Left kidney (tissue), 2 donors: ENCODE data around the gene DGKD. TPM values are rescaled to one million over a fixed set of nuclear protein-coding genes. Genes with fewer than 3 reads are reported as not detected.

Experiments
- DNase-seq: peaks from one replicate; pipeline ENCODE4 v3.0.0-alpha.2; 2013
- polyA plus RNA-seq: library from polyadenylated mRNA; unstranded; fragments of 120-200 nt; gene quantifications from one replicate; pipeline ENCODE4 v1.2.1, GENCODE V29; 2013; ENCODE audit not compliant: insufficient read length

Gene DGKD
- polyA plus RNA-seq, 1 donor = 32.8 TPM

DNA sequence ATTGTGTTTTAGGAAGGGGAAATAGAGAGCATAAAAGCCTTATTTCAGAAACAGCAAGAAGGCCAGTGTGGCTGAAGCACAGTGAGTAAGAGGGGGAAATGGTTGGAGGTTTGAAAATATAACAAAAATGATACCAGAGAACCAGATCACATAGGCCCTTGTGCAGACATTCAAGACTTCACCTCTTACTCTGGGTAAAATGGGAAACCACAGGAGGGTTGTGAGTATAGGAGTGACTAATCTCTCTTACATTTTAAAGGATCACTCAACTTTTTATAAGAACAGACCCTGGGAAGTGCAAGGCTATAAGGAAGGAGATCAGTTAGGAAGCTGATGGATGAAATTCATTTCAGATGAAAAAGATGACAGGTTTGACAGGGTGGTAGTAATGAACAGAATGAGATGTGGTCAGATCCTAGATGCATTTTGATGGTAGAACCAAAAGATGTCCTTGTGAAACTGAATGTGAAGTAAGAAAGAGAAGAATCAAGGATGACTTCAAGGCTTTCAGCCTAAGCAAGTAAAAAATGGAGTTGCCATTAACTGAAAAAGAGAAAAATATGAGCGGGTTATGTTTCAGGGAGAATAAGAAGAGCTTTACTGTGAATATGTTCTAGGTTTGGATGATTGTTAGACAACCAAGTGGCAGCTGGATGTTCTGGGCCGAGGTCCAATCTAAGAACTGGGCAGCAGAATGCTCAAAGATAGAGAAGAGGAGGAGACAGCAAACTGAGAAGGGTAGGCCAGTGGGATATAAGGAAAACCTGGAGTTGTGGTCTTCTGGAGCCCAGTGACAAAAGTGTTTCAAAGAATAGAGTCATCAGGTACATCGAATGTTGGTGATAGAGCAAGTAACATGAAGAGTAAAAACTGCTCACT, 147.1 kb downstream of the DGKD start:
- no peak for DNase-seq

DNA sequence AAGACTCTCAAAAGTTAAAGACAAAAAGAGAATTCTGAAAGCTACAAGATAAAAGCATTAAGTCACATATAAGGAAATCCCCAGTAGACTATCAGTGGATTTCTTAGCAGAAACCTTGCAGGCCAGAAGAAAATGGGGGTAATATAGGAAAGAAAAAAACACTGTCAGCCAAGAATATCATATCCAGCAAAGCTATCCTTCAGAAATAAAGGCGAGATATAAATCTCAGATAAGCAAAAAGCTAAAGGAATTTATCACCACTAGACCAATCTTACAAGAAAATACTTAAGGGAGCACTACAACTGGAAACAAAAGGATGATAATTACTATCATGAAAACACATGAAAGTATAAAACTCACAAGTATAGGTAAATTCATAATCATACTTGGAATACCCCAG, 149.2 kb downstream of the DGKD start:
- DNase-seq = no peak

DNA sequence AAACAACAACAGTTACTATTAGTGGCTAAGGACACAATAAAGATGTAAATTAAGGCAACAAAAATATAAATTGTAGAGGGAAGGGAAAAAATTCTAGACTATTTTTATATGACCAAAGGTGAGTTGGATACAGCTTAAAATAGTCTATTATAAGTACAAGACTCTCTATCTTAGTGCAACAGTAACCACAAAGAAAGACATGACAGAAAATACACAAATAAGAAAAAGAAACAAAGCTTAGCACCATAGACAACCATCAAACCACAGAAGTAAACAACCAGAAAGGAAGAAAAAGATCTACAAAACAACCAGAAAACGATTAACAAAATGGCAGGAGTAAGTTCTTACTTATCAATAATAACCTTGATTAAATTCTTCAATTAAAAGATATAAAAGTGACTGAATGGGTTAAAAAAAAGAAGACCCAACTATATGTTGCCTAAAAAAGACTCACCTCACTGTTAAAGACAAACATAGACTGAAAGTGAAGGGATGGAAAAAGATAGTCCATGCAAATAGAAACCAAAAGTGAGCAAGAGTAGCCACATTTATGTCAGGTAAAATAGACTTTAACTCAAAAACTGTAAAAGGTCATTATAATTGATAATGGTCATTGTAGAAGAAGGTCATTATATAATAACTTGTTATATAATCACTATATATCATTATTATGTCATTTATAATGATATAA, 149.8 kb downstream of the DGKD start:
- DNase-seq = no peak

DNA sequence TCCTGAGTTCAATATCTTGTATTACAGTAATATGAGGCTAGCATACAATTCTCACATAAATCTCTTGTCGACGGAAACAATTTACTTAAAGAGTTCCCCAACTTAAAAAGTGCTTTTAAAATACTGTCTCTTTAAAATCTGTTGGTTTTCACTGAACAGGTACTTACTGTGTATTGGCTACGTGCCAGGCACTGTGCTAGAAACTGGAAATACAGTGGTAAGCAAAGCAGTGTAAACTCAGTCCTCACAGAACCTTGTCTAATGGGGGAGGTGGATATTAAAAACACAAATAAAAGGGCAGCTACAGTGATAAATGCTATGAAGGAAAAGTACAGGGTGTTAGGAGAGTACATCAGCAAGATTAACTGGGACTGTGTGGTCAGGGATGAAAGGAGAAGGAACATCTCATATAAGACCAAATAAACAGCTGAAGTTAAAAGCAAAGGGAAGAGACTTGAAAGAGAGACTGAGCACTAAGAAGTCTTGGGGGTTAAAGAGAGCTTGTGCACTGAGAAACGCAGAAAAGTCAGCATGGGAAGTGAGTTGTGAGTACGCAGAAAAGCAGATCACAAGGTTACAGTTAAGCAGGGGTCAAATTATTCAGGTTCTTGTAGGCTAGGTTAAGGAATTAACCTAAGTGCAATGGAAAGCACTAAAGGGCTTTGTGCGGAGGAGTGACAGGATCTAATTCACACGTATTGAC, 159.8 kb downstream of the DGKD start:
- peak; percentile 13 for DNase-seq

DNA sequence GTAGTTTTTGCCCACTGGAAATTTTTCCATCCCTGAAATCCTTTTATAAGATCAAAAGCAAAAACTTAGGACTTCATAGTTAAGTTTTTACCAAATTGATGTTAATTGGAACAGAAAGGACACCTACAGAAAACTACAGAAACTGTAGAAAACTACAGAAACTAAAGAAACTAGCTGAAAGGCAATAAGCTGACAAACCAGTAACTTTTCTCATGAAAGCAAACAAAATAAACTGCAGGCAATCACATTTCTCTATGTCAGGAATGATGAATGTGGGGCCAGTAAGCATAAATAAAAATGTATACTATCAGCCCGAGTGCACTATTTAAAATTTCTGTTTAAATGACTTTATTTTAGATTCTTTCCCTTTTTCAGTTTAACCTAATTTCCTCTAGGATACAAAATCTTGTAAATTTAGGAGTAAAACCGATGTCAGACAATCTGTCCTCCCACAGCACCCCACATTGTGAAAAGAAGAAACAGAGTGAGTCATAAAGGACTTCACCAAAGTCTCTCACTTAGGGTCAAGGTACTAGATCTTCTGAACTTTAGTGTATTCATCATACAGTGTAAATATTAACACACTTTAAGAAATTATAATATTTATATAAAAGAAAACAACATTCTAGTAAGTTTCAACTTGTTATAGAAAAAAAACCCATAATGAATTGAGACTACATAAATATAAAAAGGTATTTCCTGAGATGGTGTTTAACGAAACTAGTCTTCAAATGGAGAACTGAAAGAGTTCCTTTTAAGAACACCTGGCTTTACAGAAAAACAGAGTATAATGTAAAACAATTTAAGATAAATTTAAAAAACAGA, 165.7 kb downstream of the DGKD start:
- DNase-seq = no peak

Other genes starting within 250 kb of the DGKD start
- 25.2 TPM for gene ATG16L1, start 102.8 kb upstream of the DGKD start, polyA plus RNA-seq
- gene SAG, start 46.7 kb upstream of the DGKD start, polyA plus RNA-seq = 0.13 TPM
- gene USP40, start 212.3 kb downstream of the DGKD start, polyA plus RNA-seq = 79.2 TPM